Measurements from ENCODE around the gene SP1. TPM values are rescaled to one million over a fixed set of nuclear protein-coding genes. Genes with fewer than 3 reads are reported as not detected.
"Not testable (repeated sequence)": the region's sequence is repeated elsewhere in the genome, so short reads cannot be mapped to it uniquely, and the experiment has no call there.

The SP1 gene
- total RNA-seq, 1 experiment from 2014 or later = 96.8 TPM

GRCh38 chr12:53417291-53417816 is 37.4 kb downstream of the SP1 start:
- H3K4me3 ChIP-seq (replicated peaks in 1 of 2; ENCODE audit: low read depth in 1 of 2, low read length in 2 of 2); H3K36me3 ChIP-seq (ENCODE audit: control insufficient read depth in 1 of 2, insufficient read depth in 2 of 2, low read length in 2 of 2); H3K27me3 ChIP-seq (ENCODE audit: insufficient read depth, low read length); H3K9me3 ChIP-seq (ENCODE audit: control insufficient read depth in 1 of 2, insufficient read depth in 1 of 2, low read depth in 1 of 2, low read length in 2 of 2); H3K27ac ChIP-seq (ENCODE audit: low read depth, low read length); DNase-seq (ENCODE audit: low read depth, low spot score); intact Hi-C loops (cut with micrococcal nuclease); ATAC-seq; H3K9ac ChIP-seq (ENCODE audit: low read length); BruUV-seq (replicated peaks); H2AFZ ChIP-seq (ENCODE audit: low read depth, low read length, poor library complexity, severe bottlenecking); RAD21 ChIA-PET (ENCODE audit: low non-redundant PET in 1 of 2, low total read pairs in 2 of 2, uncharacterized antibody in 2 of 2, unreplicated experiment in 2 of 2); H3K79me2 ChIP-seq (ENCODE audit: insufficient read depth, low read length); H3K4me2 ChIP-seq (ENCODE audit: low read length); H3K9me2 ChIP-seq (ENCODE audit: insufficient read depth); H4K20me1 ChIP-seq (ENCODE audit: insufficient read depth): not testable (repeated sequence)
- ChIA-PET POLR2A (interaction anchor here (1.5 kb wide), 1 partner anchor 20 kb away, joined by 3 read pairs; no protein-coding TSS in a partner anchor), CTCF (interaction anchor here (1.3 to 2.2 kb wide), 3 partner anchors 36 to 96 kb away, joined by 4 to 8 read pairs (median 5); partner anchors contain the start of gene AAAS)
- H3K4me1 ChIP-seq (ENCODE audit: control insufficient read depth in 1 of 2, insufficient read depth in 2 of 2, low read length in 2 of 2) = peaks cover 20 to 26% of the 10 kb centered on the region in 2 experiments

- Histone ChIP-seq H4K20me1 (ENCODE audit: insufficient read depth) (no peaks in the 10 kb centered on the region), H3K9me2 (ENCODE audit: insufficient read depth) (no peaks in the 10 kb centered on the region), H2AFZ (ENCODE audit: low read depth, low read length, poor library complexity, severe bottlenecking) (no peak overlapping the region), H3K27ac (ENCODE audit: low read depth, low read length) (no peak overlapping the region), H3K27me3 (ENCODE audit: insufficient read depth, low read length) (no peaks in the 10 kb centered on the region), H3K9ac (ENCODE audit: low read length) (no peak overlapping the region), H3K36me3 (ENCODE audit: control insufficient read depth in 1 of 2, insufficient read depth in 2 of 2, low read length in 2 of 2) (peaks cover 0 to 6% of the 10 kb centered on the region in 2 experiments; a peak in 2 of 4 replicates), H3K79me2 (ENCODE audit: insufficient read depth, low read length) (no peaks in the 10 kb centered on the region), H3K4me2 (ENCODE audit: low read length) (no peak overlapping the region), H3K4me1 (ENCODE audit: control insufficient read depth in 1 of 2, insufficient read depth in 2 of 2, low read length in 2 of 2) (peaks cover 20 to 26% of the 10 kb centered on the region in 2 experiments), H3K9me3 (ENCODE audit: control insufficient read depth in 1 of 2, insufficient read depth in 1 of 2, low read depth in 1 of 2, low read length in 2 of 2) (no peaks in the 10 kb centered on the region), H3K4me3 (replicated peaks in 1 of 2; ENCODE audit: low read depth in 1 of 2, low read length in 2 of 2) (no peak overlapping the region)
- POLR2A ChIA-PET = interaction anchor here (1.3 to 1.5 kb wide), 2 partner anchors 19 to 97 kb away, joined by 3 to 4 read pairs; partner anchors contain the start of gene AAAS
- intact Hi-C loops (cut with micrococcal nuclease) = no loop called here
- TF ChIP-seq JUND (IDR thresholded peaks at IDR 0.05) = no peak
- TF ChIP-seq ZNF274 (IDR thresholded peaks at IDR 0.05; ENCODE audit: low read depth, low read length) = no peak
- TF ChIP-seq CBX3 (IDR thresholded peaks at IDR 0.05; ENCODE audit: low read depth) = no peak
- TF ChIP-seq RAD21 (IDR thresholded peaks at IDR 0.05; ENCODE audit: low read depth) = no peak
- no peak for TF ChIP-seq EZH2phosphoT487 (IDR thresholded peaks at IDR 0.05; ENCODE audit: borderline replicate concordance)
- no peak for TF ChIP-seq SIN3A (IDR thresholded peaks at IDR 0.05; ENCODE audit: low read depth)
- TF ChIP-seq CEBPB (IDR thresholded peaks at IDR 0.05; ENCODE audit: low read depth) = no peak
- TF ChIP-seq POLR2AphosphoS5 (IDR thresholded peaks at IDR 0.05; ENCODE audit: low read depth, low read length) = no peak
- no peak for TF ChIP-seq FOSL1 (IDR thresholded peaks at IDR 0.05; ENCODE audit: low read depth)
- RAD21 ChIA-PET (ENCODE audit: low non-redundant PET in 1 of 2, low total read pairs in 2 of 2, uncharacterized antibody in 2 of 2, unreplicated experiment in 2 of 2) = no interaction called here
- no TSS peak for BruUV-seq (replicated peaks)
- ATAC-seq (no peak), DNase-seq (ENCODE audit: low read depth, low spot score) (no peak)
- CTCF ChIA-PET = interaction anchor here (1.3 to 2.2 kb wide), 2 partner anchors 37 to 66 kb away, joined by 4 to 8 read pairs; no protein-coding TSS in a partner anchor
Observed at GRCh38 chr12:53418221-53418620, 38.2 kb downstream of the SP1 start.
